HG03025 (cell line): ENCODE data around the gene CASKIN1.
"Not testable (repeated sequence)": the region's sequence is repeated elsewhere in the genome, so short reads cannot be mapped to it uniquely, and the experiment has no call there.

Source experiments
- ATAC-seq: cut with Tn5 transposase; IDR thresholded peaks from one replicate; pipeline ENCODE4 v1.9.1; 2021; ENCODE audit warnings: mild to moderate bottlenecking, moderate library complexity; ENCODE audit not compliant: unreplicated experiment, low FRiP score

CASKIN1 gene

GRCh38 chr16:2196162-2196980 lies at the start of gene CASKIN1:
Gene CASKIN1, minus strand, starts transcription at chr16:2196605. Its CDS starts 173 bp downstream, at chr16:2196432.
- no peak for ATAC-seq

- no peak for ATAC-seq
Measured at GRCh38 chr16:2244926-2245795, 48.8 kb upstream of the CASKIN1 start.

- no peak for ATAC-seq
Measured at GRCh38 chr16:2244301-2244700, 47.9 kb upstream of the CASKIN1 start.

GRCh38 chr16:2243781-2244180 lies 47.4 kb upstream of the CASKIN1 start:
- ATAC-seq: no peak

GRCh38 chr16:2243031-2243528 lies 46.7 kb upstream of the CASKIN1 start:
- ATAC-seq: no peak

- ATAC-seq: no peak
Measured at GRCh38 chr16:2242598-2242997, 46.2 kb upstream of the CASKIN1 start.

GRCh38 chr16:2240331-2240730 lies 43.9 kb upstream of the CASKIN1 start:
- not testable (repeated sequence) for ATAC-seq

GRCh38 chr16:2238838-2239675 lies 42.7 kb upstream of the CASKIN1 start:
- ATAC-seq: no peak

- ATAC-seq: no peak
Measured at GRCh38 chr16:2238150-2238837, 41.9 kb upstream of the CASKIN1 start.

- no peak for ATAC-seq
Measured at GRCh38 chr16:2237493-2238149, 41.2 kb upstream of the CASKIN1 start.

- no peak for ATAC-seq
Measured at GRCh38 chr16:2237102-2237482, 40.7 kb upstream of the CASKIN1 start.

- ATAC-seq: no peak
Measured at GRCh38 chr16:2236337-2237101, 40.1 kb upstream of the CASKIN1 start, which contains the start of gene DNASE1L2. Gene DNASE1L2, plus strand, starts transcription at chr16:2236444. Its CDS starts 373 bp downstream, at chr16:2236817.

GRCh38 chr16:2235695-2236336 lies 39.4 kb upstream of the CASKIN1 start:
- ATAC-seq: no peak

GRCh38 chr16:2235234-2235651 lies 38.8 kb upstream of the CASKIN1 start:
- ATAC-seq: no peak

GRCh38 chr16:2234813-2235170 lies 38.4 kb upstream of the CASKIN1 start:
- ATAC-seq: no peak

GRCh38 chr16:2233872-2234812 lies 37.7 kb upstream of the CASKIN1 start:
- no peak for ATAC-seq
